H1 (cell line): ENCODE data around the gene NOS1AP. TPM values are rescaled to one million over a fixed set of nuclear protein-coding genes. Genes with fewer than 3 reads are reported as not detected.

ENCODE experiments used
- CTCF ChIA-PET: fragments of 300-600 bp; sonication (Branson Sonifier 250); formaldehyde crosslinking; loops from one replicate; lab custom pipeline; 2021; ENCODE audit not compliant: partially characterized antibody; lab: Charles Lee
- POLR2A ChIA-PET: fragments of 300-600 bp; sonication (Branson Sonifier 250); formaldehyde crosslinking; loops from one replicate; lab custom pipeline; 2021; ENCODE audit warnings: inconsistent platforms; ENCODE audit not compliant: partially characterized antibody; lab: Charles Lee
- DNase-seq, 2 experiments: peaks; one replicate each; pipeline versions ENCODE4 v3.0.0 to v3.0.0-alpha.2; 2010 to 2022; ENCODE audit warnings: low spot score in 2 of 2, low read depth in 1 of 2, mixed read lengths in 1 of 2
- FAIRE-seq: peaks from 2 replicates; lab custom pipeline; 2011; peaks lifted over from hg19 to GRCh38; lab: Jason Lieb, UNC
- H2AFZ ChIP-seq: 2 replicates; pipeline ENCODE4 v1.8.1; 2012; ENCODE audit warnings: low read length, inconsistent platforms
- H2AK5ac ChIP-seq: 2 replicates; pipeline ENCODE4 v1.6.1; 2013; ENCODE audit warnings: low read depth, low read length
- H2BK120ac ChIP-seq: replicated peaks from 2 replicates; pipeline ENCODE3; 2013; ENCODE audit warnings: low read depth, low read length, inconsistent platforms
- H2BK12ac ChIP-seq: 2 replicates; pipeline ENCODE4 v1.6.1; 2013; ENCODE audit warnings: low read depth, low read length
- H2BK15ac ChIP-seq: 2 replicates; pipeline ENCODE4 v1.6.1; 2013; ENCODE audit warnings: low read length
- H2BK20ac ChIP-seq: 2 replicates; pipeline ENCODE4 v1.6.1; 2013; ENCODE audit warnings: low read length
- H2BK5ac ChIP-seq: 2 replicates; pipeline ENCODE4 v1.6.1; 2013; ENCODE audit warnings: low read depth, low read length
- H3K14ac ChIP-seq: 2 replicates; pipeline ENCODE4 v1.6.1; 2013; ENCODE audit warnings: inconsistent platforms; ENCODE audit not compliant: insufficient read length
- H3K18ac ChIP-seq: 2 replicates; pipeline ENCODE4 v1.6.1; 2013; ENCODE audit warnings: low read length; ENCODE audit errors: extremely low read depth
- H3K23ac ChIP-seq: 2 replicates; pipeline ENCODE4 v1.6.1; 2013; ENCODE audit warnings: inconsistent platforms; ENCODE audit not compliant: insufficient read length
- H3K23me2 ChIP-seq: 2 replicates; pipeline ENCODE4 v1.6.1; 2013; ENCODE audit warnings: low read depth, low read length
- H3K27ac ChIP-seq: 2 replicates; pipeline ENCODE4 v1.6.1; 2011; ENCODE audit warnings: low read depth, low read length, inconsistent platforms
- H3K27me3 ChIP-seq, 4 experiments: replicated peaks in 1 of 4; 1 replicate in 1 of 4; 2 replicates in 3 of 4; pipeline versions ENCODE4 v1.6.1 to v1.8.1; 2011 to 2013; ENCODE audit warnings: low read length in 3 of 4, mild to moderate bottlenecking in 3 of 4, inconsistent platforms in 2 of 4, mixed read lengths in 2 of 4, moderate library complexity in 1 of 4; ENCODE audit not compliant: control insufficient read depth in 3 of 4, insufficient read depth in 3 of 4; ENCODE audit errors: extremely low read depth in 1 of 4
- H3K36me3 ChIP-seq, 4 experiments: 2 replicates each; pipeline versions ENCODE4 v1.6.1 to v1.8.1; 2011 to 2013; ENCODE audit warnings: mild to moderate bottlenecking in 4 of 4, low read length in 3 of 4, moderate library complexity in 2 of 4, control low read depth in 1 of 4, inconsistent platforms in 1 of 4; ENCODE audit not compliant: insufficient read depth in 4 of 4, control insufficient read depth in 2 of 4
- H3K4ac ChIP-seq: replicated peaks from 2 replicates; pipeline ENCODE3; 2013; ENCODE audit warnings: low read length, low read depth, mixed read lengths, inconsistent platforms; ENCODE audit not compliant: insufficient read length
- H3K4me1 ChIP-seq, 4 experiments: replicated peaks in 1 of 4; 1 replicate in 1 of 4; 2 replicates in 3 of 4; pipeline versions ENCODE4 v1.6.1 to v1.8.1; 2011 to 2013; ENCODE audit warnings: low read length in 3 of 4, inconsistent platforms in 2 of 4, mixed read lengths in 1 of 4; ENCODE audit not compliant: insufficient read depth in 4 of 4, control insufficient read depth in 3 of 4
- H3K4me2 ChIP-seq, 2 experiments: 2 replicates each; pipeline versions ENCODE4 v1.6.1 to v1.8.1; 2011 to 2013; ENCODE audit warnings: low read depth in 2 of 2, low read length in 2 of 2, control low read depth in 1 of 2, inconsistent platforms in 1 of 2, mild to moderate bottlenecking in 1 of 2; ENCODE audit not compliant: insufficient read depth in 1 of 2
- H3K4me3 ChIP-seq, 4 experiments: fragments of 200-600, 300-600 bp in 1 of 4; sonication (generic), shearing (Covaris generic), sonication (Bioruptor Twin) in 1 of 4; 2 replicates each; pipeline versions ENCODE4 v1.5.1 to v1.8.1; 2011 to 2016; ENCODE audit warnings: low read length in 4 of 4, low read depth in 3 of 4, control low read depth in 2 of 4, inconsistent platforms in 2 of 4, mild to moderate bottlenecking in 2 of 4, mixed read lengths in 1 of 4, moderate library complexity in 1 of 4; ENCODE audit not compliant: insufficient read depth in 2 of 4; ENCODE audit errors: extremely low read depth in 1 of 4
- H3K56ac ChIP-seq: replicated peaks from 2 replicates; pipeline ENCODE3; 2013; ENCODE audit warnings: low read depth, mild to moderate bottlenecking, mixed read lengths, low read length, inconsistent platforms; ENCODE audit not compliant: insufficient read length
- H3K79me1 ChIP-seq: 2 replicates; pipeline ENCODE4 v1.6.1; 2013; ENCODE audit warnings: low read depth, low read length, control low read depth
- H3K79me2 ChIP-seq, 2 experiments: 2 replicates each; pipeline versions ENCODE4 v1.6.1 to v1.8.1; 2012 to 2013; ENCODE audit warnings: low read length in 2 of 2, mild to moderate bottlenecking in 2 of 2, inconsistent platforms in 1 of 2; ENCODE audit not compliant: insufficient read depth in 2 of 2, control insufficient read depth in 1 of 2
- H3K9ac ChIP-seq, 4 experiments: replicated peaks in 1 of 4; 1 replicate in 1 of 4; 2 replicates in 3 of 4; pipeline versions ENCODE4 v1.6.1 to v1.8.1; 2011 to 2013; ENCODE audit warnings: low read depth in 3 of 4, low read length in 3 of 4, control low read depth in 2 of 4, mild to moderate bottlenecking in 2 of 4, moderate library complexity in 2 of 4, inconsistent platforms in 1 of 4; ENCODE audit errors: extremely low read depth in 1 of 4
- H3K9me3 ChIP-seq, 2 experiments: 2 replicates each; pipeline versions ENCODE4 v1.6.1 to v1.8.1; 2012 to 2013; ENCODE audit warnings: mild to moderate bottlenecking in 2 of 2, moderate library complexity in 2 of 2, control low read depth in 1 of 2, inconsistent platforms in 1 of 2, low read depth in 1 of 2, low read length in 1 of 2, mixed read lengths in 1 of 2; ENCODE audit not compliant: insufficient read depth in 2 of 2
- H4K20me1 ChIP-seq, 2 experiments: replicated peaks in 1 of 2; 2 replicates each; pipeline versions ENCODE3 to v1.8.1; 2011 to 2013; ENCODE audit warnings: inconsistent platforms in 2 of 2, low read length in 2 of 2, mild to moderate bottlenecking in 1 of 2; ENCODE audit not compliant: insufficient read depth in 2 of 2, control insufficient read depth in 1 of 2
- H4K5ac ChIP-seq: 2 replicates; pipeline ENCODE4 v1.6.1; 2013; ENCODE audit warnings: low read length, low read depth, mixed read lengths, inconsistent platforms; ENCODE audit not compliant: insufficient read length
- H4K8ac ChIP-seq: 2 replicates; pipeline ENCODE4 v1.8.0; 2013; ENCODE audit warnings: mild to moderate bottlenecking, moderate library complexity, low read length, inconsistent platforms; ENCODE audit not compliant: insufficient read depth; ENCODE audit errors: extremely low read depth
- H4K91ac ChIP-seq: replicated peaks from 2 replicates; pipeline ENCODE3; 2013; ENCODE audit warnings: low read length, mixed read lengths, inconsistent platforms; ENCODE audit not compliant: insufficient read length
- CBX5 ChIP-seq: fragments of 300-800, 300-1000 bp; sonication (generic); IDR thresholded peaks from 2 replicates; pipeline ENCODE4 v1.7.1; 2016; ENCODE audit warnings: antibody characterized with exemption, low read length, low read depth
- KDM4A ChIP-seq: IDR thresholded peaks from one replicate; pipeline ENCODE4 v1.7.1; 2012; ENCODE audit warnings: low read depth, mild to moderate bottlenecking, moderate library complexity, low read length, inconsistent platforms; ENCODE audit not compliant: severe bottlenecking
- POLR2AphosphoS5 ChIP-seq: IDR thresholded peaks from 2 replicates; pipeline ENCODE4 v1.6.1; 2011; ENCODE audit warnings: low read depth, low read length
- RXRA ChIP-seq: IDR thresholded peaks from 2 replicates; pipeline ENCODE4 v1.6.1; 2011; ENCODE audit warnings: low read depth, mild to moderate bottlenecking, low read length, moderate library complexity; ENCODE audit not compliant: insufficient read depth
- USF2 ChIP-seq: IDR thresholded peaks from 2 replicates; pipeline ENCODE4 v1.6.1; 2011; ENCODE audit warnings: low read length, improper control_type of control experiment
- WGBS, 2 experiments: shearing (Covaris generic) in 1 of 2; methylation state at CpG; one replicate each; pipeline versions ENCODE4 v1.1.6 to v1.1.7; 2013 to 2015; ENCODE audit warnings: low lambda C conversion rate in 2 of 2, mixed read lengths in 2 of 2, inconsistent platforms in 1 of 2, low coverage in 1 of 2, missing lambda C conversion rate in 1 of 2; ENCODE audit not compliant: insufficient replicate concordance in 2 of 2, insufficient coverage in 1 of 2, insufficient read length in 1 of 2; ENCODE audit errors: extremely low coverage in 1 of 2, missing lambda C conversion rate in 1 of 2; 5-methylcytosine and 5-hydroxymethylcytosine counted together
- polyA plus RNA-seq, 7 experiments: library from polyadenylated mRNA; depleted of rRNA in 3 of 7; stranded (reverse) in 5 of 7; unstranded in 2 of 7; fragments of >200 nt in 5 of 7; fragments of 200-250 nt in 2 of 7; gene quantifications; 1 replicate in 5 of 7; 2 replicates in 1 of 7; 4 replicates in 1 of 7; pipeline versions ENCODE4 v1.2.1 to v1.2.3, GENCODE V29; 2011 to 2013; ENCODE audit warnings: missing spikeins in 2 of 7, mixed read lengths in 2 of 7
- total RNA-seq: library from RNA; stranded (reverse); fragmentation: NEBNext Ultra II Directional; extraction: Animal tissue kit (Norgen Biotek cat#: 25700); gene quantifications from 2 replicates; pipeline ENCODE4 v1.2.1, GENCODE V29; 2021

NOS1AP gene
- total and polyA plus RNA-seq, 2 of the 8 experiments (the other 6 are each of a cell fraction or from before 2014, with no cell fraction given), result 2.4 to 12.1 TPM

DNA sequence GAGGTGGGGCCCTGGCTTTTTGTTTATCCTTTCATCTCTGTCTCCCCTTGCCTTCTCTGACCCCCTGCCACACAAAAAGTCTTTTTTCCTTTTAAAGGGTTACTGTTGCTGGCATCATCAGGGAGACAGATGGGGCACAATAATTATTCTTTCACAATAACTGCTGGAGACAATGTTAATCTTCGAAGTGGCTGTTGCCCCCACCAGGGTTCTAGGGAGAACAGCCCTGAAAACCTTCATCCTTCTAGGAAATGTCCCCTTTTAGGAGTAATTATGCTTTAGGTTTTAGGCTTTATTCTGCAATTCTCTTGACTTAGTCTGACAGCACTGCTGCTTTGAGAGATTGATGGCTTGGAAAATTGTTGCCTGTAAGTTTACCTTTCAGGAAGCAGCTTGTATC is 150.0 kb downstream of the NOS1AP start:
- Histone ChIP-seq H2AFZ (no peak overlapping the region), H3K4me3 (no peak overlapping the region), H2BK12ac (no peak overlapping the region), H3K36me3 (no peaks in the 10 kb centered on the region), H3K27ac (no peak overlapping the region), H2BK15ac (no peak overlapping the region; the same call in 1 of the 2 replicates), H3K23me2 (no peaks in the 10 kb centered on the region), H2BK5ac (no peak overlapping the region), H3K14ac (no peak overlapping the region), H4K8ac (no peak overlapping the region), H4K5ac (no peak overlapping the region), H2BK20ac (no peak overlapping the region), H3K79me1 (no peaks in the 10 kb centered on the region; the same call in 1 of the 2 replicates), H4K20me1 (no peaks in the 10 kb centered on the region), H3K27me3 (no peaks in the 10 kb centered on the region), H3K56ac (no peak overlapping the region), H3K18ac (0 out of 2 replicates have a peak overlapping the region, but pooled peaks have one; percentile 52), H3K4me2 (peak overlapping the region in 1 of 2 experiments; percentile 31; a peak in 1 of 4 replicates), H3K4ac (no peak overlapping the region), H2BK120ac (no peak overlapping the region), H2AK5ac (no peak overlapping the region), H3K9ac (no peak overlapping the region), H3K23ac (no peak overlapping the region), H4K91ac (no peak overlapping the region), H3K79me2 (peaks cover 0 to 39% of the 10 kb centered on the region in 2 experiments; a peak in 2 of 4 replicates), H3K9me3 (no peaks in the 10 kb centered on the region), H3K4me1 (peaks cover 2 to 29% (median 28%) of the 10 kb centered on the region in 4 experiments; a peak in 6 of 7 replicates)
- ChIA-PET POLR2A (no interaction called here), CTCF (interaction anchor here (1.3 to 1.9 kb wide), 2 partner anchors 55 to 63 kb away, joined by 3 to 5 read pairs; no protein-coding TSS in a partner anchor)
- WGBS, 2 experiments, result 92% methylated on average over 1 of the region's 1 CpG; no CpG with 5 or more reads in 1 of the 2 experiments
- DNase-seq (no peak), FAIRE-seq (no peak)
- no peak for TF ChIP-seq POLR2AphosphoS5
- no peak for TF ChIP-seq USF2
- TF ChIP-seq RXRA, result no peak
- TF ChIP-seq CBX5, result no peak
- no peak for TF ChIP-seq KDM4A
